Right lobe of liver (tissue), 6 donors: ENCODE measurements around the gene UBE2R2. TPM values are rescaled to one million over a fixed set of nuclear protein-coding genes. Genes with fewer than 3 reads are reported as not detected.
"Not testable (repeated sequence)": the region's sequence is repeated elsewhere in the genome, so short reads cannot be mapped to it uniquely, and the experiment has no call there.

ENCODE experiments used
- ATAC-seq, 4 donors: fragments of 200-7000 bp; cut with Tn5 transposase; one replicate each; pipeline ENCODE4 v1.9.1; 2020; ENCODE audit warnings: mild to moderate bottlenecking in 4 of 4, moderate library complexity in 4 of 4
- DNase-seq, 3 donors: peaks; one replicate each; pipeline ENCODE4 v3.0.0-alpha.2; 2020
- H3K27ac ChIP-seq, 3 donors: fragments of 200-600 bp; one replicate each; pipeline ENCODE4 v1.8.0; 2022
- H3K27me3 ChIP-seq, 2 donors: fragments of 200-600 bp; one replicate each; pipeline ENCODE4 v1.8.0; 2022
- H3K36me3 ChIP-seq, 4 donors: fragments of 200-600 bp; sonication (generic) in 1 of 4; one replicate each; pipeline versions ENCODE4 v1.5.1 to v1.8.0; 2017 to 2022; ENCODE audit warnings: control low read depth in 1 of 4
- H3K4me1 ChIP-seq, 4 donors: fragments of 200-600 bp; sonication (generic) in 1 of 4; one replicate each; pipeline versions ENCODE4 v1.5.1 to v1.8.0; 2017 to 2022; ENCODE audit warnings: control low read depth in 1 of 4
- H3K4me3 ChIP-seq, 3 donors: fragments of 200-600 bp; one replicate each; pipeline ENCODE4 v1.8.0; 2022
- H3K9me3 ChIP-seq, 4 donors: fragments of 200-600 bp; sonication (generic) in 1 of 4; one replicate each; pipeline versions ENCODE4 v1.5.1 to v1.8.0; 2017 to 2022; ENCODE audit warnings: control low read depth in 1 of 4
- CTCF ChIP-seq, 4 donors: fragments of 200-600 bp in 3 of 4; fragments of 450-650 bp in 1 of 4; IDR thresholded peaks; one replicate each; pipeline versions ENCODE4 v1.5.1 to v1.8.0; 2016 to 2022; ENCODE audit warnings: antibody characterized with exemption in 4 of 4, mild to moderate bottlenecking in 2 of 4
- POLR2A ChIP-seq: fragments of 450-650 bp; IDR thresholded peaks from one replicate; pipeline ENCODE4 v1.6.1; 2017; ENCODE audit warnings: antibody characterized with exemption, mild to moderate bottlenecking
- WGBS: methylation state at CpG from one replicate; pipeline ENCODE4 v1.1.6; 2018; ENCODE audit warnings: low coverage, low lambda C conversion rate; ENCODE audit not compliant: insufficient coverage; ENCODE audit errors: missing lambda C conversion rate; 5-methylcytosine and 5-hydroxymethylcytosine counted together
- intact Hi-C, 2 donors: fragments of 100-400 bp; cut with DNase I; formaldehyde crosslinking; loops; one replicate each; pipeline versions ENCODE4 v1.11.2 to v1.14.1; 2022
- total RNA-seq, 6 experiments: library from RNA; depleted of rRNA in 2 of 6; stranded (reverse); fragments of >200 nt in 2 of 6; fragmentation: NEBNext Ultra II Directional in 3 of 6; extraction: Animal tissue kit (Norgen Biotek cat#: 25700) in 3 of 6; gene quantifications; one replicate each; pipeline versions ENCODE4 v1.1.0 to v1.2.4, GENCODE V29; 2016 to 2023
- donor health status: DM: no; HTN: yes; CAD: no.
- donor health status: DM: no; HTN: no; CAD: no.
- donor health status: DM: no; HTN: no; CAD: no.
- donor health status: DM: no; HTN: yes; CAD: no.
- donor health status: DM: no; HTN: yes; CAD: no.

Gene UBE2R2
- total RNA-seq, 6 experiments from 2014 or later: 21.1 to 27.4 (median 21.8) TPM

- no peaks in the 10 kb centered on the region for H3K36me3 ChIP-seq
- ATAC-seq (no peak), DNase-seq (no peak)
- H3K4me1 ChIP-seq: peaks cover 0 to 51% (median 17%) of the 10 kb centered on the region in 4 donors
- TF ChIP-seq CTCF (IDR thresholded peaks at IDR 0.05) (no peak), POLR2A (no peak)
- intact Hi-C loops: no loop called here
- H3K27me3 ChIP-seq: no peaks in the 10 kb centered on the region
- no peaks in the 10 kb centered on the region for H3K9me3 ChIP-seq
- H3K27ac ChIP-seq: peak overlapping the region in 1 of 3 donors; percentile 65
- WGBS: 72% methylated on average over 4 of the region's 4 CpGs
- H3K4me3 ChIP-seq: no peak overlapping the region
Measured at GRCh38 chr9:33846231-33846630, 29.3 kb downstream of the UBE2R2 start.

GRCh38 chr9:33847894-33848205, 30.9 kb downstream of the UBE2R2 start:
- Histone ChIP-seq H3K4me1 (peaks cover 0 to 66% (median 24%) of the 10 kb centered on the region in 4 donors), H3K27ac (peak overlapping the region in 1 of 3 donors; percentile 65)
- H3K9me3 ChIP-seq, DNase-seq, ATAC-seq, H3K4me3 ChIP-seq, H3K27me3 ChIP-seq, H3K36me3 ChIP-seq, intact Hi-C loops: not testable (repeated sequence)
- WGBS: 39% methylated on average over 3 of the region's 3 CpGs

GRCh38 chr9:33850267-33850629, 33.3 kb downstream of the UBE2R2 start:
- WGBS: 80% methylated on average over 1 of the region's 4 CpGs

GRCh38 chr9:33850677-33851076, 33.7 kb downstream of the UBE2R2 start:
- Histone ChIP-seq H3K36me3 (no peaks in the 10 kb centered on the region), H3K27me3 (no peaks in the 10 kb centered on the region), H3K27ac (peak overlapping the region in 1 of 3 donors; percentile 1), H3K4me1 (peaks cover 0 to 68% (median 31%) of the 10 kb centered on the region in 4 donors), H3K9me3 (no peaks in the 10 kb centered on the region), H3K4me3 (no peak overlapping the region)
- no peak for ATAC-seq
- DNase-seq: no peak
- no peak for TF ChIP-seq CTCF (IDR thresholded peaks at IDR 0.05)
- no peak for TF ChIP-seq POLR2A
- intact Hi-C loops: loop anchor here in 1 of 2 donors (5.0 kb wide), 1 partner anchor 33 kb away; the partner anchor contains the start of gene UBE2R2

More at GRCh38 chr9:33850267-33850629, 33.3 kb downstream of the UBE2R2 start:
- ATAC-seq (no peak), DNase-seq (no peak)
- no peaks in the 10 kb centered on the region for H3K36me3 ChIP-seq
- intact Hi-C loops: loop anchor here in 1 of 2 donors (5.0 kb wide), 1 partner anchor 33 kb away; the partner anchor contains the start of gene UBE2R2
- H3K27ac ChIP-seq: peak overlapping the region in 1 of 3 donors; percentile 1
- TF ChIP-seq CTCF (IDR thresholded peaks at IDR 0.05): no peak
- no peak for TF ChIP-seq POLR2A
- H3K27me3 ChIP-seq: no peaks in the 10 kb centered on the region
- peaks cover 0 to 64% (median 28%) of the 10 kb centered on the region in 4 donors for H3K4me1 ChIP-seq
- no peaks in the 10 kb centered on the region for H3K9me3 ChIP-seq
- no peak overlapping the region for H3K4me3 ChIP-seq

- peak in 1 of 4 donors; percentile 7 for ATAC-seq
- no peak for TF ChIP-seq POLR2A
- no peak for TF ChIP-seq CTCF (IDR thresholded peaks at IDR 0.05)
- Histone ChIP-seq H3K27ac (peak overlapping the region in 1 of 3 donors; percentile 1), H3K36me3 (no peaks in the 10 kb centered on the region), H3K4me1 (peaks cover 0 to 71% (median 33%) of the 10 kb centered on the region in 4 donors), H3K4me3 (no peak overlapping the region), H3K9me3 (no peaks in the 10 kb centered on the region), H3K27me3 (no peaks in the 10 kb centered on the region)
- WGBS: 39% methylated on average over 1 of the region's 1 CpG
- intact Hi-C loops: loop anchor here in 1 of 2 donors (5.0 kb wide), 1 partner anchor 34 kb away; the partner anchor contains the start of gene UBE2R2
- no peak for DNase-seq
Measured at GRCh38 chr9:33851301-33851700, 34.3 kb downstream of the UBE2R2 start.
